Stimulated activated CD4-positive, alpha-beta T cell treated with anti-CD3 and anti-CD28 coated beads, TNF-alpha, amount 100 ng/mL, for 48 hours (primary cell): Measurements from ENCODE around the gene ZNF562.
"Not testable (repeated sequence)": the region's sequence is repeated elsewhere in the genome, so short reads cannot be mapped to it uniquely, and the experiment has no call there.

Source experiments
- DNase-seq, 3 donors: peaks; one replicate each; pipeline ENCODE4 v3.0.0-alpha.2; 2020; ENCODE audit warnings: low read depth in 3 of 3

Gene ZNF562

GRCh38 chr19:9674663-9675357 lies at the start of gene ZNF562:
Gene ZNF562 (minus strand): TSS chr19:9675100. CDS start chr19:9660744, 14,356 bp downstream.
- DNase-seq: peak; percentile 70 to 72 (median 71)

GRCh38 chr19:9724157-9724556 lies 49.3 kb upstream of the ZNF562 start:
- DNase-seq: no peak

- no peak for DNase-seq
These were observed 47.0 kb upstream of the ZNF562 start for GRCh38 chr19:9721861-9722260.

GRCh38 chr19:9720541-9720940 lies 45.6 kb upstream of the ZNF562 start:
- DNase-seq: no peak

- DNase-seq: no peak
These were observed 36.9 kb upstream of the ZNF562 start for GRCh38 chr19:9711815-9712214.

- no peak for DNase-seq
These were observed 34.4 kb upstream of the ZNF562 start for GRCh38 chr19:9709305-9709704.

- DNase-seq: no peak
These were observed 30.9 kb upstream of the ZNF562 start for GRCh38 chr19:9705836-9706235.

- DNase-seq: no peak
These were observed 27.3 kb upstream of the ZNF562 start for GRCh38 chr19:9702186-9702585.

- DNase-seq: no peak
These were observed 25.5 kb upstream of the ZNF562 start for GRCh38 chr19:9700229-9700981.

GRCh38 chr19:9690301-9690700 lies 15.4 kb upstream of the ZNF562 start:
- not testable (repeated sequence) for DNase-seq

GRCh38 chr19:9679996-9680395 lies 5.1 kb upstream of the ZNF562 start:
- DNase-seq: not testable (repeated sequence)

GRCh38 chr19:9675358-9675901 lies 530 bp upstream of the ZNF562 start:
- DNase-seq: peak in 1 of 3 donors; percentile 31

- DNase-seq: peak in 2 of 3 donors; percentile 3 to 31
These were observed 813 bp downstream of the ZNF562 start for GRCh38 chr19:9673912-9674662.

- no peak for DNase-seq
These were observed 2.0 kb downstream of the ZNF562 start for GRCh38 chr19:9672893-9673292.

- no peak for DNase-seq
These were observed 3.2 kb downstream of the ZNF562 start for GRCh38 chr19:9671655-9672054.

- no peak for DNase-seq
These were observed 6.4 kb downstream of the ZNF562 start for GRCh38 chr19:9668544-9668943.

- DNase-seq: no peak
These were observed 7.0 kb downstream of the ZNF562 start for GRCh38 chr19:9667898-9668297.

GRCh38 chr19:9658769-9659168 lies 16.1 kb downstream of the ZNF562 start:
- DNase-seq: no peak

GRCh38 chr19:9653066-9653555 lies 21.8 kb downstream of the ZNF562 start:
- not testable (repeated sequence) for DNase-seq

- DNase-seq: not testable (repeated sequence)
These were observed 23.4 kb downstream of the ZNF562 start for GRCh38 chr19:9651464-9651863.

GRCh38 chr19:9650345-9650744 lies 24.6 kb downstream of the ZNF562 start:
- no peak for DNase-seq

- no peak for DNase-seq
These were observed 29.4 kb downstream of the ZNF562 start for GRCh38 chr19:9645472-9645871.
